Uterus (tissue), 4 donors: Measurements from ENCODE around the gene CA12. TPM values are rescaled to one million over a fixed set of nuclear protein-coding genes. Genes with fewer than 3 reads are reported as not detected.

Experiments
- DNase-seq, 2 donors: peaks; one replicate each; pipeline ENCODE4 v3.0.0-alpha.2; 2019 to 2020
- H3K27ac ChIP-seq, 2 donors: fragments of 200-600 bp; sonication (generic); 1 replicate in 1 of 2; 2 replicates in 1 of 2; pipeline ENCODE4 v1.5.1; 2016 to 2018
- H3K27me3 ChIP-seq, 2 donors: fragments of 200-600 bp; sonication (generic); one replicate each; pipeline ENCODE4 v1.5.1; 2018 to 2019; ENCODE audit warnings: control low read depth in 1 of 2
- H3K36me3 ChIP-seq, 2 donors: fragments of 200-600 bp; sonication (generic); one replicate each; pipeline ENCODE4 v1.5.1; 2019; ENCODE audit warnings: control low read depth in 1 of 2
- H3K4me1 ChIP-seq, 2 donors: fragments of 200-600 bp; sonication (generic); one replicate each; pipeline ENCODE4 v1.5.1; 2018 to 2019; ENCODE audit warnings: control low read depth in 1 of 2
- H3K4me3 ChIP-seq, 2 donors: fragments of 200-600 bp; sonication (generic); 1 replicate in 1 of 2; 2 replicates in 1 of 2; pipeline ENCODE4 v1.5.1; 2018 to 2019; ENCODE audit warnings: mild to moderate bottlenecking in 1 of 2
- H3K9me3 ChIP-seq, 2 donors: fragments of 200-600 bp; sonication (generic); one replicate each; pipeline ENCODE4 v1.5.1; 2019; ENCODE audit warnings: control low read depth in 1 of 2
- CTCF ChIP-seq, 4 experiments: fragments of 200-600 bp in 2 of 4; fragments of 450-650 bp in 2 of 4; sonication (generic) in 2 of 4; IDR thresholded peaks; one replicate each; pipeline ENCODE4 v1.5.1; 2016 to 2019; ENCODE audit warnings: antibody characterized with exemption in 4 of 4, mild to moderate bottlenecking in 2 of 4, moderate library complexity in 1 of 4
- POLR2A ChIP-seq, 2 donors: fragments of 450-650 bp; IDR thresholded peaks; one replicate each; pipeline ENCODE4 v1.6.1; 2016; ENCODE audit warnings: antibody characterized with exemption in 2 of 2, mild to moderate bottlenecking in 1 of 2, moderate library complexity in 1 of 2
- intact Hi-C: fragments of 100-400 bp; cut with DNase I; formaldehyde crosslinking; loops from one replicate; pipeline ENCODE4 v1.15.1; 2023; ENCODE audit warnings: low total_unique reads
- total RNA-seq, 4 donors: library from RNA; depleted of rRNA in 3 of 4; stranded (reverse); fragments of >200 nt in 3 of 4; gene quantifications; one replicate each; pipeline versions ENCODE4 v1.1.0 to v1.2.4, GENCODE V29; 2014 to 2023
- donor health status: DM: yes; HTN: yes; CAD: no.

Gene CA12
- total RNA-seq, 4 donors from 2014 or later = 0.29 to 11.8 (median 8.0) TPM

GRCh38 chr15:63353261-63353660 lies 28.4 kb downstream of the CA12 start:
- no peak for TF ChIP-seq CTCF (IDR thresholded peaks at IDR 0.05)
- peaks cover 0 to 10% of the 10 kb centered on the region in 2 donors for H3K4me1 ChIP-seq
- no peak overlapping the region for H3K4me3 ChIP-seq
- H3K27ac ChIP-seq = no peak overlapping the region
- H3K9me3 ChIP-seq = no peaks in the 10 kb centered on the region
- intact Hi-C loops = no loop called here
- DNase-seq = no peak
- no peaks in the 10 kb centered on the region for H3K36me3 ChIP-seq
- no peaks in the 10 kb centered on the region for H3K27me3 ChIP-seq

- no peak for DNase-seq
- Histone ChIP-seq H3K4me3 (no peak overlapping the region), H3K27me3 (no peaks in the 10 kb centered on the region), H3K27ac (no peak overlapping the region), H3K36me3 (no peaks in the 10 kb centered on the region), H3K4me1 (peaks cover 0 to 10% of the 10 kb centered on the region in 2 donors), H3K9me3 (no peaks in the 10 kb centered on the region)
- no peak for TF ChIP-seq CTCF (IDR thresholded peaks at IDR 0.05)
- no peak for TF ChIP-seq POLR2A (IDR thresholded peaks at IDR 0.05)
- intact Hi-C loops = no loop called here
Observed at GRCh38 chr15:63352808-63353207, 28.8 kb downstream of the CA12 start.

GRCh38 chr15:63351170-63351569 lies 30.5 kb downstream of the CA12 start:
- no peak for DNase-seq
- Histone ChIP-seq H3K27ac (peak overlapping the region in 1 of 2 donors; percentile 62), H3K9me3 (no peaks in the 10 kb centered on the region), H3K27me3 (no peaks in the 10 kb centered on the region), H3K36me3 (no peaks in the 10 kb centered on the region), H3K4me3 (no peak overlapping the region), H3K4me1 (peaks cover 0 to 10% of the 10 kb centered on the region in 2 donors)
- intact Hi-C loops = no loop called here
- no peak for TF ChIP-seq POLR2A (IDR thresholded peaks at IDR 0.05)
- TF ChIP-seq CTCF (IDR thresholded peaks at IDR 0.05) = no peak

GRCh38 chr15:63350178-63350621 lies 31.4 kb downstream of the CA12 start:
- no peaks in the 10 kb centered on the region for H3K27me3 ChIP-seq
- no peak overlapping the region for H3K4me3 ChIP-seq
- no peaks in the 10 kb centered on the region for H3K9me3 ChIP-seq
- H3K27ac ChIP-seq = peak overlapping the region; percentile 31 to 62
- DNase-seq = peak in 1 of 2 donors; percentile 63
- H3K4me1 ChIP-seq = peaks cover 0 to 10% of the 10 kb centered on the region in 2 donors
- TF ChIP-seq POLR2A (IDR thresholded peaks at IDR 0.05) = no peak
- no peak for TF ChIP-seq CTCF (IDR thresholded peaks at IDR 0.05)
- intact Hi-C loops = no loop called here
- H3K36me3 ChIP-seq = no peaks in the 10 kb centered on the region

- Histone ChIP-seq H3K4me3 (no peak overlapping the region), H3K27me3 (no peaks in the 10 kb centered on the region), H3K4me1 (peaks cover 0 to 10% of the 10 kb centered on the region in 2 donors), H3K36me3 (no peaks in the 10 kb centered on the region), H3K27ac (peak overlapping the region in 1 of 2 donors; percentile 62), H3K9me3 (no peaks in the 10 kb centered on the region)
- DNase-seq = no peak
- no peak for TF ChIP-seq CTCF (IDR thresholded peaks at IDR 0.05)
- TF ChIP-seq POLR2A (IDR thresholded peaks at IDR 0.05) = no peak
- intact Hi-C loops = no loop called here
Observed at GRCh38 chr15:63349621-63350020, 32.0 kb downstream of the CA12 start.
